HG03135 (cell line): Measurements from ENCODE around the gene OSBPL10.

Source experiments
- ATAC-seq: cut with Tn5 transposase; IDR thresholded peaks from one replicate; pipeline ENCODE4 v1.9.1; 2021; ENCODE audit warnings: mild to moderate bottlenecking, moderate library complexity; ENCODE audit not compliant: unreplicated experiment

OSBPL10 gene

DNA sequence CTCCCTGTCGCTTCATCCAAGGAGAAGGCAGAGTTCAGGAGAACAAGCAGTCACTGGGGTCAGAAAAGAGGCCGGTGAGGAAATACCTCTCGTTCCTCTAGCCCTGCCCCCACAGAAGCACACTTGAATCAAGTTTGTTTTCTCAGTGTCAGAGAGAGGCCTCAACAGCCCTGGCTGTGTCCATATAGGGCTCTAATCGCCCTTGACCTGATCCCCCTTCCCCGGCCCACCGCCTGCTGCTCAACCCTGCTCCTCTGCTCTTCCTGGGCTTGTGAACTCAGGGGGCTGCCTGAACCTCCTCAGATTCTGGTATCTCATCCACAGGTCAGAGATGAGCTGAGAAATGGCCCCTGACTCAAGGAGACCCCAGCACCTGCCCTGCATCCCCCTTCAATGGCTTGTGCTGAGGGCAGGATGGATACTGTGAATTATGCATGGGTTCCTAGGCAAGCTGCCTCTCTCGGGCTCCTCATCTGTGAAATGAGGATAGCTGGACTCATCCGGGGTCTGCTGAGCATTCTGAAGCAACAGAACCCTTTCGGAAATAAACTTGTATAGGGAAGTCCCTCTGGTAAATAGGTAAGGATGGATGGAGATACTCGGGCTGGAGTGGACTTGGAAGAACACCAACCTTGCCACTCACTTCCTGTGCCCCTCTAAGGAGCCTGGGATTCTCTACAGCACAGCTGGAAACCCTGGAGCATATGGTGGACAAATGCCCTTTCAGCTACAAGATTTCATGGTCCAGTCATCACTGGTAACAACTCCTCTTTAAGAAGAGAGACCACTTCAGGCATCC lies 300.8 kb downstream of the OSBPL10 start:
- no peak for ATAC-seq

DNA sequence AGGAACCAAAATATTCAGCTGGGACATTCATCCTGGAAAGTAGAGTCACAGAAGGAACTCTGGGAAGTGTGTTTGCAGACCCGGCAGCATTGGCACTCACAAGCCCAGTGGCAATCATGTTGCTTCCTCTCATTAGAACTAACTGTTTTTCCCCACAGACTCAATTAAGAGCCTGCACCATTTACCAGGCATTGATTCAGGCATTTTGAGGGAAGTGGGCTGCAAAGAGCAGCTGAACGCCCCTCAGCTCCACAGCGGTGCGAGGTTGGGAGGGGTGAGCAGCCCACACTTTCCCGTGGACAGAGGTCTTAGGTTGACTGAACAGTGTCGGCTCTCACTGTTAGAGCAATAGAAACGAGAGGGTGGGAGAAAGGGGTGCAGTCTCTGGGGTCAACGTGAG lies 304.5 kb downstream of the OSBPL10 start:
- no peak for ATAC-seq

- no peak for ATAC-seq
These were observed 307.1 kb downstream of the OSBPL10 start for GRCh38 chr3:31673950-31674349.

DNA sequence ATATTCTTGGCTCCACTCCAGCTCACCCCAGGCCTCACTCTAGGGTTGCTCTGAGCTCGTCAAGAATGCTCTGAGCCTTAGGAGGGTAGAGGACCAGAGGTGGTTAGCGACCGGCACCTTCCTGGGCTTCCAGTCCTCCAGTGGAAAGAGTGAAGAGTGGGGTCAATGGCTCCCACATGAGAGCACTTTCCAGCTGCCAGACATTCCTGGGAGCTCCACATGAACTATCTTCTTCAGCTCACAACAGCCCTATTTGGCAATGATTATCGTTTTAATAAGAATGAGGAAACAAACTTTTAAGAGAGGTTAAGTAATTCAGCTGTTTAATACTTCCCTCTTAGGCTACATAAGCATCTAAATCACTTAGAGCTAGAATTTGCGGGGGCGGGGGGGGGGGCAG lies 309.1 kb downstream of the OSBPL10 start:
- ATAC-seq: no peak

GRCh38 chr3:31671451-31671850 lies 309.6 kb downstream of the OSBPL10 start:
- ATAC-seq: no peak

GRCh38 chr3:31670722-31671121 lies 310.3 kb downstream of the OSBPL10 start:
- no peak for ATAC-seq

DNA sequence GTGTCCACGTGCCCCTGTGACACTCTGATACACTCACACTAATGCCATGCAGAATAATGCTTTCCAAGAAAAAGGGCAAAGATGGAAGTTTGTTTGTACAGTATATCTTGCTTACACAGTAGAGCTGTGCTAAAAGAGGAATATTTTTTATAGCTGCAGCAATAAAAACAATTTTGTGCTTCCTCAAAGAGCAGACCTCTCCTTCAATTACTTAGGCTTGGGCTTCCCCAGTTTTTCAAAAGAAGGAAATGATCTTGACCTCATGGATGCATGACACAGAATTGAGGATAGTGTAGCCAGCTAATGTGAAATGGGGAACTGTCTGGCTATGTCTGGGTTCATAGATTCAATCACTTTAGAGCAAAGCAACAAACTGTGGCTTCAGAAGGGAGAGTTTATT lies 310.9 kb downstream of the OSBPL10 start:
- no peak for ATAC-seq

- ATAC-seq: no peak
These were observed 312.8 kb downstream of the OSBPL10 start for GRCh38 chr3:31668242-31668641.

DNA sequence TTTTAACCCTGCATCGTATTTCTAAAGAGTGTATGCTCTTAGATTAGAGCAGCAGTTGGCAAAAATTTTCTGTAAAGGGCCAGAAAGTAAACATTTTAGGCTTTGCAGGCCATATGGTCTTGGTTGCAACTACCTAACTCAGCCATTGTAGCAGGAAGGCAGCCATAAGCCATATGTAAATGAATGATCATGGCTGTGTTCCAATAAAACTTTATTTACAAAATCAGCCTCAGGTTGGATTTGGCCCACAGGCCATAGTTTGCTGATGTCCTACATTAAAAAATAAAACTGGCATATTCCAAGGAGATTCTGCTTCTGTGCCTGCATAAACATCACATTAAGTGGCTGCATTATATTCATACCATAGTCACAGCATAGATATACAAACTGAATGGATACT lies 313.5 kb downstream of the OSBPL10 start:
- ATAC-seq: no peak

DNA sequence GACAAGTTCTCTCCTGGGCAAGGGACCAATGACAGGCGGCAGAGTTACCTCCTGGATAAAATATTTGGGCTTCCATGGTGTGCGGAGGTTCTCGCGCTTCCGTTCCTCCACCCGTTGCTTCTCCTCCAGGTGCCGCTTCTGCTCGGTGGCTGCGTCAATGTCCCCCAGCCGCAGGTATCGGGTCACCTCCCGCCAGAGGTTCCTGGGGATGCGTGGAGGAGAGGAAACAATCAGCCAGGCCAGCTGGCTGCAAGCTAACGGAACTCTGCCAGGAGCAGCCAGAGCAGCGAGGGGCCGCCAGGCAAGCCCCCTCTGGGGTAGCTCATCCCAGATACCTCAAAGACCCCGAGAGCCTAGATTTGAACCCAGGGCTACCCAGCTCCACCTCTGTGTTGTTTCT lies 317.0 kb downstream of the OSBPL10 start:
- ATAC-seq: no peak

GRCh38 chr3:31661993-31662670 lies 318.9 kb downstream of the OSBPL10 start:
- ATAC-seq: no peak

DNA sequence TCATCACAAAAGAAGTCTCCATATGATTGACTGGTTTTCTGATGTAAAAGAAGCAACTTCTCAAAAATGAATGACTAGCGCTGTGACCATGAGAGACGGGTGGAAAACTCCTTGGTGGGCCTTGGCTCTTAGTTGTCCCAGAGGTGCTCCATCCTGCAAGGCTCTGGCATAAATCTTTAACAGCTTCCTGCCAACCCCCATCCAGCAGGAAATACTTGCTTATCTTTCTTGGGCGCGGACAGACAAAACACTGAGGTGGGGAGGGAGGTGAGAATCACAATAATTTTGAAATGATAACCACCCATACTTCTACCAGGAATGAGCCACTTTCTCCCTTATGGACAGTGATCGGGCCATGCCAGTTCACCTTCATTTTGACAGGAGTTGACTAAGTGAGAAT lies 319.8 kb downstream of the OSBPL10 start:
- no peak for ATAC-seq

- no peak for ATAC-seq
These were observed 321.8 kb downstream of the OSBPL10 start for GRCh38 chr3:31659246-31659645.

DNA sequence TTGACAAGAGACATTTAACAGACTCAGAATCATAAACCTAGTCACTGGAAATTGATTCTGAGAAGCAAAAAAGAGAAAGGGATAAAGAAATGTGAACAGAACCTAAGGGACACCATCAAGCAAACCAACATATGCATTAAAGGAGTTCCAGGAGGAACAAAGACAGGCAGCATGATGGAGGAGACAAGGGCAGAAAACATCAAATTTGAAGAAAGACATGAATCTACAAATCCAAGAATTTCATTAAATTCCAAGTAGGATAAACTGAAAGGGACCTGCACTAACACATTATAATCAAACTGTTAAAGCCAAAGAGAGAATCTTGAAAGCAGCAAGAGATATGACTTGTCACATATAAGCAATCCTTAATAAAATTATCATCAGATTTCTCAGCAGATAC lies 326.1 kb downstream of the OSBPL10 start:
- ATAC-seq: no peak

GRCh38 chr3:31653464-31653863 lies 327.6 kb downstream of the OSBPL10 start:
- ATAC-seq: no peak

- no peak for ATAC-seq
These were observed 328.8 kb downstream of the OSBPL10 start for GRCh38 chr3:31652296-31652695.

DNA sequence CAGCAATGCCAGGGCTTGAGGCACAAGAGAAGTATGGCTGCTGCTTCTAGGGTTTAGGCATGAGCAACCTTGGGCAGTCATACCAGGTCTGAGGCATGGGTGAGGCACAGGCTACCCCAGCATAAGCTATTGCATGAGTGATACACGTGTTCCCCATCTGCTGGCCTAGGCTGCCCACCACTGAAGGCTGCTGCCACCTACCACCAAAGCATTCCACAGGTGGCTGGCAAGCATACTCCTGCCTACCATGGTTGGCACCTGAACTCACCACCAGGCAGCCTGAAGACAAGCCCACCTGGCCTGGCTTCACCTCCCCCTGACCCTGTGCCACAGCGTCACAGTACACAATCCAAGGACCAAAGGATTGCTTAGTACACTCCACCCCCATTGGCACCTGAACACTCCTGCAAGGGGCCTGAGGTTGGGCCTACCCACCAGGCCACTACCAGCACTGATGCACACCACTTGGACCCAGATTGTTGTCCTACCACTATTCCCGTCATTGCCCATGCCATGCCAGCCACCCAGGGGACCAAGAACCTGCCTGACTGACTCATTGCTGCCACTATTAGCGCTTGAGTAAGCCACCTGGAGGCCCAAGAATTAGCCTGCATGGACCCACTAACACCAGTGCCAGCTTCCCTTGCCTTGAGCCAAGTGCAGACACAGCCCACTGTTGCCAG lies 332.6 kb downstream of the OSBPL10 start:
- ATAC-seq: no peak

GRCh38 chr3:31645256-31645655 lies 335.8 kb downstream of the OSBPL10 start:
- no peak for ATAC-seq

GRCh38 chr3:31639828-31640227 lies 341.2 kb downstream of the OSBPL10 start:
- ATAC-seq: no peak

- ATAC-seq: no peak
These were observed 344.2 kb downstream of the OSBPL10 start for GRCh38 chr3:31636694-31637442.

GRCh38 chr3:31636049-31636448 lies 345.0 kb downstream of the OSBPL10 start:
- ATAC-seq: no peak
